Calu3 (cell line): ENCODE results near the gene RAD51B. TPM values are rescaled to one million over a fixed set of nuclear protein-coding genes. Genes with fewer than 3 reads are reported as not detected.

Experiments
- BruUV-seq: library from RNA; stranded (reverse); fragments of 400-500 nt; replicated peaks from 2 replicates; lab custom pipeline; 2021; lab: Mats Ljungman, UMichigan
- CTCF ChIA-PET: fragments of 300-600 bp; sonication (Branson Sonifier 250); formaldehyde crosslinking; loops from one replicate; lab custom pipeline; 2022; ENCODE audit warnings: antibody characterized with exemption; lab: Charles Lee
- DNase-seq: peaks from one replicate; pipeline ENCODE4 v3.0.0; 2022
- H3K27ac Mint-ChIP-seq: one replicate; pipeline ENCODE4 v1.8.0; 2022; ENCODE audit warnings: mixed read lengths; ENCODE audit not compliant: unreplicated experiment
- H3K27me3 Mint-ChIP-seq: one replicate; pipeline ENCODE4 v1.8.0; 2022; ENCODE audit warnings: mixed read lengths; ENCODE audit not compliant: unreplicated experiment
- H3K36me3 Mint-ChIP-seq: one replicate; pipeline ENCODE4 v1.8.0; 2022; ENCODE audit warnings: mild to moderate bottlenecking, moderate library complexity, mixed read lengths; ENCODE audit not compliant: insufficient read depth, unreplicated experiment
- H3K4me1 Mint-ChIP-seq: one replicate; pipeline ENCODE4 v1.8.0; 2022; ENCODE audit warnings: mild to moderate bottlenecking, low read depth, mixed read lengths; ENCODE audit not compliant: unreplicated experiment
- H3K4me3 Mint-ChIP-seq: one replicate; pipeline ENCODE4 v1.8.0; 2022; ENCODE audit warnings: mild to moderate bottlenecking, low read depth, moderate library complexity, mixed read lengths; ENCODE audit not compliant: unreplicated experiment
- H3K9me3 Mint-ChIP-seq: one replicate; pipeline ENCODE4 v1.8.0; 2022; ENCODE audit warnings: low read depth, mixed read lengths; ENCODE audit not compliant: unreplicated experiment
- intact Hi-C: fragments of 100-400 bp; cut with micrococcal nuclease; formaldehyde crosslinking; loops from one replicate; pipeline ENCODE4 v1.10.0; 2022; ENCODE audit not compliant: unreplicated experiment
- total RNA-seq: library from RNA; stranded (reverse); gene quantifications from 2 replicates; pipeline ENCODE4 v1.2.3, GENCODE V29; 2022
- TF ChIP-seq, protein P1 (sequence below): fragments of 200-600 bp; IDR thresholded peaks from one replicate; pipeline ENCODE4 v1.8.0; 2022; ENCODE audit warnings: antibody characterized with exemption; ENCODE audit not compliant: unreplicated experiment

Gene RAD51B
- total RNA-seq, 1 experiment from 2014 or later, result 24.7 TPM

DNA sequence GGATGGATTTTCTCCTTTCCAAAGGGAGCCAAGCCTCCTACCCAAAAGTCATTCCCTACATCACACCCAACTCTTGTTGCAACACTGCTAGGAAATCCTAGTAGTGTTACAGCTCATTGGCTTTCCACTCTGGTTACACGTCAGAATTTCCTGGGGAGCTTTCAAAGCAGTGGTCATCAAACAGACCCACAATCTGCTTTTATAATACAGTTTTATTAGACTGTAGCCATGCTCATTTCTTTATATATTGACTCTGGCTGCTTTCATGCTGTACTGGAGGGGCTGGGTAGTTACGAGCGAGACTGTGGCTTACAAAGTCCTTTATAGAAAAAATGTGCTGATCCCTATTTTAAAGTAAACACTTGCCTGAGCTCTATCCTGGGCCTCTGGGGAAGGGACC is 37.5 kb upstream of the RAD51B start:
- Mint-ChIP-seq H3K4me3 (no peak overlapping the region), H3K27ac (no peak overlapping the region), H3K36me3 (peaks cover 13% of the 10 kb centered on the region), H3K9me3 (no peaks in the 10 kb centered on the region), H3K4me1 (no peaks in the 10 kb centered on the region), H3K27me3 (no peaks in the 10 kb centered on the region)
- BruUV-seq, result no TSS peak
- CTCF ChIA-PET, result no interaction called here
- TF ChIP-seq, protein P1, sequence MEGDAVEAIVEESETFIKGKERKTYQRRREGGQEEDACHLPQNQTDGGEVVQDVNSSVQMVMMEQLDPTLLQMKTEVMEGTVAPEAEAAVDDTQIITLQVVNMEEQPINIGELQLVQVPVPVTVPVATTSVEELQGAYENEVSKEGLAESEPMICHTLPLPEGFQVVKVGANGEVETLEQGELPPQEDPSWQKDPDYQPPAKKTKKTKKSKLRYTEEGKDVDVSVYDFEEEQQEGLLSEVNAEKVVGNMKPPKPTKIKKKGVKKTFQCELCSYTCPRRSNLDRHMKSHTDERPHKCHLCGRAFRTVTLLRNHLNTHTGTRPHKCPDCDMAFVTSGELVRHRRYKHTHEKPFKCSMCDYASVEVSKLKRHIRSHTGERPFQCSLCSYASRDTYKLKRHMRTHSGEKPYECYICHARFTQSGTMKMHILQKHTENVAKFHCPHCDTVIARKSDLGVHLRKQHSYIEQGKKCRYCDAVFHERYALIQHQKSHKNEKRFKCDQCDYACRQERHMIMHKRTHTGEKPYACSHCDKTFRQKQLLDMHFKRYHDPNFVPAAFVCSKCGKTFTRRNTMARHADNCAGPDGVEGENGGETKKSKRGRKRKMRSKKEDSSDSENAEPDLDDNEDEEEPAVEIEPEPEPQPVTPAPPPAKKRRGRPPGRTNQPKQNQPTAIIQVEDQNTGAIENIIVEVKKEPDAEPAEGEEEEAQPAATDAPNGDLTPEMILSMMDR, result no peak
- no peak for DNase-seq
- intact Hi-C loops, result no loop called here

DNA sequence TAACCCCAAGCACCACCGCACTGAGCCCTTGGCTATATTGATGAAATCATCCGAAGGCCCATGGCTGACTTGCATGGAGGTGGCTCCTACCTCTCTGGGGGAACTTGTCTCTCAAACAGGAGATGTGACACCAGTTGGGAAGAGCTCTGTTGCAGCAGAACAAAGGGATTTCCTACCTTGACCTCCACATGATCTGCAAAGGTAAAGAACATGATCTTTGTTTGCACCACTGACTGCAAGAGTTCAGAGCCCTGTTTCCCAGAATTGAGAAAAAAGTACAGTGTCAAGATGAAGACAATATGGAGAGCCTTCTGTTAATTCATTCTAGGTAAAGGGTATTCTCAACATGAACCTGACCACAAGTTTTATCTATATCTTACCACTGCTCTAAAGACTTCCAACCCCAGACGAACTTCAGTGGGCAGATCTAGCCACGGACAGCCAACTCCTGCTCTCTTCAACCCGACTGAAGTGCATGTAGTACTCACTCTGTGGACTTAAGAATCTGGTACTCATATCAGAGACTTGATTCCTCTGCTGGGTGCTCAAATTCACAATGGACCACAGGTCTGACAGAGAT is 35.2 kb upstream of the RAD51B start:
- H3K9me3 Mint-ChIP-seq, result no peaks in the 10 kb centered on the region
- intact Hi-C loops, result no loop called here

DNA sequence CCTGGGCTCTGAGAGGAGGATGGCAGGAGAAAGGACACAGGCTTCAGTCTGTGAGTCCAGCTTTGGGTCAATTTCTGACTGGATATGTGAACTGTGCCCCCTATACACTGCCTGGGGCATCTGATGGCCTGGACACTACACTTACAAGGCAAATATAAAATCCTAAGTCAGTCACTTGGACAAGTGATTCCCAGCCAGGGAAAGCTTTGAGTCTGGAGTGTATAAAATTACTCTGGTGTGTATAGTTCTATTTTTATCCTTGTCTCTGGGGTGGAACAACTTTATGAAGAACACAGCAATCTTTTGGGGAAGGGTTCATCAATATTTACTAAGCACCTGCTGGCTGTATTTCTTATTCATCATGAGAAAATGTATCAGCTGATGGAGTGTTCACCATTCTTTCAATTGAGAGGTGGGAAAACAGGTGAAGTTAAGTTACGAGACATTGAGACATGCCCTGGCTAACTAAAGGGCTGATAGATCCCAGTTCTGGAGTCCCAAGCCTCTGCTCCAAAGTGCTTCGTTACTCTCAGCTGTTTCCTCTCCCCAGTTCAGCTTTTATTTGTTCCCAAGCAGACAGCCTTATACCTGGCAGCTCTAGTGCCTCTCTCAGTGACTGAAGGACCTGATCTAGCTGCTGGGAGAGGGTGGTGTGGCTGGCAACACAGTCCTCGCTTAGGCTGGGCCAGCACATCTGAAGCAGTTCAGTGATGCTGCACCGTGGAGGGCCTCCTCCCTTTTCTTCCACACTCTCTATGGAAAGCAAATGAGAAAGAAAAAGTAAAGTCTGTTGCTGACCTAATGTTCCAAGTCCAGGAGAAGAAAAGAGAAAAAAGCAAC is 34.1 kb upstream of the RAD51B start:
- Mint-ChIP-seq H3K27ac (no peak overlapping the region), H3K9me3 (no peaks in the 10 kb centered on the region), H3K4me3 (no peak overlapping the region), H3K36me3 (peaks cover 15% of the 10 kb centered on the region), H3K27me3 (no peaks in the 10 kb centered on the region), H3K4me1 (no peaks in the 10 kb centered on the region)
- no TSS peak for BruUV-seq
- CTCF ChIA-PET, result no interaction called here
- intact Hi-C loops, result no loop called here
- TF ChIP-seq, protein P1, result no peak
- DNase-seq, result no peak

More for the DNA sequence above, 35.2 kb upstream of the RAD51B start:
- no peaks in the 10 kb centered on the region for H3K27me3 Mint-ChIP-seq
- CTCF ChIA-PET, result no interaction called here
- no peak for DNase-seq
- no peaks in the 10 kb centered on the region for H3K4me1 Mint-ChIP-seq
- H3K27ac Mint-ChIP-seq, result no peak overlapping the region
- H3K36me3 Mint-ChIP-seq, result peaks cover 15% of the 10 kb centered on the region
- TF ChIP-seq, protein P1, result no peak
- BruUV-seq, result no TSS peak
- H3K4me3 Mint-ChIP-seq, result no peak overlapping the region

DNA sequence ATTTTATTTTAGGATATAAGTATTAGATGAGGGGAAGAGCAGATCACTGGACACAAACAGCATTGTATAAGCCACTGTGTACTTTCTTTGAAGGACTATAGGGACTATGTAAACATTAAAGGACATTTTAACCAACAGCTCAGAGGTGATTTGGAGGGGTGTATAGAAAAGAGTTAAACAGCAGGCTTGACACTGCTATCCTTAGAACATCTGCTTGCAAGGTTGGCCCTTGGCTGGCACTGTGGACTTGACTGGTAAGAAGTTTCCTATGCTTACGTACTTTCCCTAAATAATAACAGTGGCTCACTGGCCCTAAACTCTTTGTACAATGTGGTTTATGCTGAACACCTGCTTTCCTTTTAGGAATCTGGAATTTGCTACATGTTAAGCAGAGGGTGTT is 31.9 kb upstream of the RAD51B start:
- Mint-ChIP-seq H3K27me3 (no peaks in the 10 kb centered on the region), H3K4me1 (no peaks in the 10 kb centered on the region), H3K4me3 (no peak overlapping the region), H3K27ac (no peak overlapping the region), H3K36me3 (peaks cover 9% of the 10 kb centered on the region), H3K9me3 (no peaks in the 10 kb centered on the region)
- intact Hi-C loops, result no loop called here
- TF ChIP-seq, protein P1, result no peak
- no peak for DNase-seq
- no TSS peak for BruUV-seq
- CTCF ChIA-PET, result interaction anchor here (0.7 kb wide), 1 partner anchor 29 kb away, joined by 3 read pairs; the partner anchor contains the start of gene ZFYVE26
